Muscle of arm (tissue), 12 donors: ENCODE data around the gene EPB41L2. TPM values are rescaled to one million over a fixed set of nuclear protein-coding genes. Genes with fewer than 3 reads are reported as not detected.

Source experiments
- DNase-seq: peaks from one replicate; pipeline ENCODE4 v3.0.0-alpha.2; 2013
- polyA plus RNA-seq, 12 donors: library from polyadenylated mRNA; unstranded; fragments of 120-200 nt; gene quantifications; one replicate each; pipeline ENCODE4 v1.2.1, GENCODE V29; 2013; ENCODE audit not compliant: insufficient read length in 12 of 12

Gene EPB41L2
- polyA plus RNA-seq, 12 donors = 165 to 362 (median 233) TPM; not detected in 1

GRCh38 chr6:130841128-130841728 lies 221.8 kb downstream of the EPB41L2 start:
- DNase-seq = no peak

GRCh38 chr6:130840050-130840449 lies 223.0 kb downstream of the EPB41L2 start:
- no peak for DNase-seq

GRCh38 chr6:130839379-130839778 lies 223.7 kb downstream of the EPB41L2 start:
- DNase-seq = no peak

- DNase-seq = no peak
These were observed 224.1 kb downstream of the EPB41L2 start for GRCh38 chr6:130838951-130839350.

GRCh38 chr6:130838250-130838860 lies 224.7 kb downstream of the EPB41L2 start:
- DNase-seq = no peak

DNA sequence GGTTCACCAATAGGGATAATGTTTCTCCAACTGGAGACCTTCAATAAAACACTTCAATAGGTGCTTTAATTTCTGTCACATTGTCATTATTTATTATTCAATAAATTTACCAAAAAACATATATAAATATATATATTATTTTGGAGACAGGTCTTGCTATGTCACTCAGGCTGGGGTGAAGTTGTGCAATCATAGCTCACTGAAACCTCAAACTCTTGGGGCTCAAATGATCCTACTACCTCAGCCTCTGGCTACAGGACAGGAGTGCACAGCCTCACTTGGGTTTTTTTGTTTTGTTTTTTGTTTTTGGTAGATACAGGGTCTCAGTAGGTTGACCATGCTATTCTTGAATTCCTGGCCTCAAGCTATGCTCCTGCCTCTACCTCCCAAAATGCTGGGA lies 226.0 kb downstream of the EPB41L2 start:
- DNase-seq = no peak

DNA sequence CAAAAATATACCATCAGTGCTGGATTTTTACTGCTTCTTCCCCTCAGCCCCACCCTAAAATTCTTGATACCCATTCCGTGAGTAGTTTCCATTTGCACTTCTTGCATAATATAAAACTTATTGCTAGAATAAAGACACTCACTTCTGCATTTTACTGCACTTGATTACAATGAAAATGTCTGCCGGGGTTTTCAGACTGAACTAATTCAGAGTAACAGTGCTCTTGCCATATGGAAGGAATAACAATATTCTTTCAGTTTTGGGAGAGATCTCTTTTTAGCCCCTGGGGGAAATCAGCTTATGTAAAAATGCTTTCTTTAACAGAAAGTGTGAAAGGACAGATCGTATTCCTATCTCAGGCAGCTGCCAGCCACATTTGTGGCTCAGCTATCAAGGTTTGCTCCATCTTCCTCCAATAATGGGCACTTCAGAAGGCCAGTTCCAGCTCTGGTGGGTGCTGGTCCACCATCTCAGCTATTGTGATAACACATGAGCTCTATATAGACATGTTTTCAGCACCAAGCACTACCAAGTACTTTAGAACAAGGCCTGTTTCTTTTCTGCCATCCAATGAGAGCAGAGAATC lies 226.9 kb downstream of the EPB41L2 start:
- DNase-seq = no peak

DNA sequence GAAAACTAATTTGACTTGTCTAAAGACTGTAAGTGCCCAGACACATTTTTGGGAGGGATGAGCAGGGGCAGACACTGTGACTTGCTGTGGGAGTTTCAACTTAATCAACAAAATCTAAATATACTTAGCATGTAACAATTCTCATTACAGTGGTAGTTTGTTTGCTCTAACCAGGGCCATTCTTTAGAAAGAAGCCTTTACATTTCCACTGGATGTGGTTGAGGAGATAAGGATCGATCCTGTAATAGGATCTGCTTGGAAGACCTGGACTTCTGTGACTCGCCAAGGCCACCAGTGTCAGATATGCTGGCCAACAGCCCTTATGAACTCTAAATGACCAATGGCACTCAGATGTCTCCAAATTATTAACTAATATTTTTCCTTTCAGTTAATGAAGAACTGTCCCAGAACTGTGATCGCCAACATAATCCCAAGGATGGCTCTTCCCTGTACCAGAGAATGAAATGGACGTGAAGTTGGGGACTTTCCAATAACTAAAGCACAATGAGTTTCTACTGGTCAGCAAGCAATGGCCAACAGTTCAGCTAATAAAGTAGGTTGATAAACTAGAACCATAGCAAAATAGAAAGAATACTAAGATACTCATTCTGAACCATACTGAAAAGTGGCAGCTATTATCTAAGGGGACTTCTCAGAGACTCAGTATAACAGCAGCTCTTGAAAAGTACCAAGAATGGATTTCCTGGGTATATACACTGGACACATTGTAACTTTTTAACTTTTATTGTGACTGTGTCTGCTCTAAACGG lies 228.4 kb downstream of the EPB41L2 start:
- no peak for DNase-seq

DNA sequence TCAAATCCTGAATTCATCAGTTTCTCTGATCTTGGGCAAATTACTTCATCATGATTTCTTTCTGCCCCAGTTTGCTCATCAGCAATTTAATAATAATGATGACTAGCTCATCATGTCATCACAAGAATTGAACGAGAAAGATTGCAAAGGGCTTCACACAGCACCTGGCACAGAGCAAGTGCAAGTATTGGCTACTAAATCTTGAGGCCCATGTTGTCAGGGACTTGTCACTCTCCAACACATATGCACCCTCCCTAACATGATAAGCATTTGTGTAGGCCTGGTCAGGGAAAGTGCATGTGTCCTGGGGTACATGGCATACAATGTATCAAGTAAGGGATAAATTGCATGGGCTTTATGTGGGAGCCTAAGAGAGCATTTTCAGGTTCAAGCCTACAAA lies 229.5 kb downstream of the EPB41L2 start:
- DNase-seq = no peak

GRCh38 chr6:130831607-130832006 lies 231.4 kb downstream of the EPB41L2 start:
- no peak for DNase-seq

- no peak for DNase-seq
These were observed 233.6 kb downstream of the EPB41L2 start for GRCh38 chr6:130829333-130829910.

- no peak for DNase-seq
These were observed 235.5 kb downstream of the EPB41L2 start, which contains the start of gene SMLR1 for GRCh38 chr6:130827247-130828149. TSS of gene SMLR1 (plus strand) at chr6:130827406. CDS start at chr6:130827414, 8 bp downstream.

DNA sequence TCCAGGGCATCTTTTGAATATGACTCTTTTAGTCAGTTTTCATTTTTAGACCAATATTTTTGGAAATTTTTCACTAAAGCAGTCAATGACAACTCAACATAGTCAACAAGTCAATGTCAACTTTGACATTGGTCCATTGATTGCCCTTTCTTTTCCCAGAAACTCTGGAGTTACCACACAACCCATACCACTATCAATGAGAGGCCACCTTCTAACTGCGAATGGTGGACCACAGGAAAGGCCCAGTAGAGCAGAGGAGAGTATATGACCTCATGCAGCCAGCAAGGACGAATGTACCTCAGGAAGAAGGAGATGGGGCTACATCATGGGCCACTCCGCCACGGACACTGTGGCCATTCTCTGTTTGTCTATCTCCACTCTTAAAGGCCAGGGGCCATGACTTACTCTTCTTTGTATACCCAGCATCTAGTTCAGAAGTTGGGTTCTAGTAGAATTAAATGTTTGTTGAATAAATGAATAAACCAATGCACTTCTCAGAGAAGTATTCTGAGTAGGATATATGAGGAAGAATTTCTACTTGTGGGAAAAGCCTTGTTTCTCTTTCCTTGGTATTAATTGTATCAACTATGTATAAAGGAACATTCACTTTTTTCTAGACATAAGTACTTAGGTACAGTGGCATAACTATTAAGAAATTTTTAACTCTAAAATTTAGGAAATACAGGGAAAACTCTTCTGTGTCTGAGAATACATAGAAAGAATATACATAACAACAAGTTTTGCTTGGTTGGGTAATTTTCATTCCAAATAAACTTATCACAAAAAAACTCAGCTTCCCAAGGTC lies 236.4 kb downstream of the EPB41L2 start:
- no peak for DNase-seq

DNA sequence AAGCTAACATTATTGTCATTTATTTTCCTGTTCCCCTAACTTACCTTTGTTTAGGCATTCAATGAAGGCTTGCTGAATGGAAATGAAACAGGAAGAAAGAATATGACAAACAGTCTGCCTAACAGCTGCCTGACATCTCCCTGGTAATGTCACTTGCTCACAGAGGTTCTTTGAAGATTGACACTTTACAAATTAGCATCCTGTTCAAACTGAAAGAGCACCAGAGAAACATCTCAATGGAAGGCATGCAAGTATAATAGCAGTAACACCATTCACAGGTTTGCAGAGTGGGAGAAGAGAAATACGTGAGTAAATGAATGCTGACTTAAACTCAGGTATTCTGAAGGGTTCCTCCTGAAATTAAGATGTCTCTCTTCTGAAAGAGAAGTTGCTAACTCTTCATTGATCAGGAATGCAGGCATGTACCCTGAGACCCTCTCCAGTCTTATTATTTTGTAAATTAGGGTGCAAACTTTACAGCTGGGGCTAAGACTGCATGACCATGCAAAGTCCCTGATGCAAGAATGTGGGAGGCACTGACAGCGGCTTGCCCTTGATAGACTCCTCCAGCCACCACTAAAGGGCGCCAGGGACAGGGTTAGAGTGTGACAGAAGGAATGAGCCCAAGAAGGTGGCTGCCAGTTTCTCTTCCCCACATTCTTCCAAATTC lies 237.1 kb downstream of the EPB41L2 start:
- no peak for DNase-seq

DNA sequence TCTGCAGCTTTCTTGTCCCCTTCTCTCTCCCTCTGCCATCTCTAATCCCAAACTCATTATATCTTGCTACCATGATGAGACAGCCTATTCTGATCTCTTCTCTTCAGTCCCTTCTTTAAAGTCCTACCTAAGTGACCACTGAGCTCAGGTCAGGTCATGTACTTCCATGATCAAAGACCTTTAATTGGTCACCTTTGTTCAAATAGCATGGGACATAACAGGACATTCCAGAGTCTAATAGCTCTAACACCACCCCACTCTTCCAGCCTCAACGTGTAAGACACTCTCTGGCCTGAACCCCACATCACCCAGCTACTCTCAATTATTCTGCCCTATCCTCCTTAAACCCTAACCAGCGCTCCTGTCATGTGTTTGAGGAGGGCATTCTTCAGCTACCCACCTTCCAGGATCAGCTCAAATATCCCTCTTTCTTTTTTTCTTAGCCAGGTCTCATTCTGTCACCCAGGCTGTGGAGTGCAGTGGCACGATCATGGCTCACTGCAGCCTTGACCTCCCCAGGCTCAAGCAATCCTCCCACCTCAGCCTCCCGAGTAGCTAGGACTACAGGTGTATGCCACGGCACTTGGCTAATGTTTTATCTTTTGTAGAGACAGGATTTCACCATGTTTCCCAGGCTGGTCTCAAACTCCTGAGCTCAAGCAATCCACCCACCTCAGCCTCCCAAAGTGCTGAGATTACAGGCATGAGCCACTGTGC lies 237.9 kb downstream of the EPB41L2 start:
- DNase-seq = no peak

GRCh38 chr6:130822736-130823135 lies 240.3 kb downstream of the EPB41L2 start:
- DNase-seq = no peak

DNA sequence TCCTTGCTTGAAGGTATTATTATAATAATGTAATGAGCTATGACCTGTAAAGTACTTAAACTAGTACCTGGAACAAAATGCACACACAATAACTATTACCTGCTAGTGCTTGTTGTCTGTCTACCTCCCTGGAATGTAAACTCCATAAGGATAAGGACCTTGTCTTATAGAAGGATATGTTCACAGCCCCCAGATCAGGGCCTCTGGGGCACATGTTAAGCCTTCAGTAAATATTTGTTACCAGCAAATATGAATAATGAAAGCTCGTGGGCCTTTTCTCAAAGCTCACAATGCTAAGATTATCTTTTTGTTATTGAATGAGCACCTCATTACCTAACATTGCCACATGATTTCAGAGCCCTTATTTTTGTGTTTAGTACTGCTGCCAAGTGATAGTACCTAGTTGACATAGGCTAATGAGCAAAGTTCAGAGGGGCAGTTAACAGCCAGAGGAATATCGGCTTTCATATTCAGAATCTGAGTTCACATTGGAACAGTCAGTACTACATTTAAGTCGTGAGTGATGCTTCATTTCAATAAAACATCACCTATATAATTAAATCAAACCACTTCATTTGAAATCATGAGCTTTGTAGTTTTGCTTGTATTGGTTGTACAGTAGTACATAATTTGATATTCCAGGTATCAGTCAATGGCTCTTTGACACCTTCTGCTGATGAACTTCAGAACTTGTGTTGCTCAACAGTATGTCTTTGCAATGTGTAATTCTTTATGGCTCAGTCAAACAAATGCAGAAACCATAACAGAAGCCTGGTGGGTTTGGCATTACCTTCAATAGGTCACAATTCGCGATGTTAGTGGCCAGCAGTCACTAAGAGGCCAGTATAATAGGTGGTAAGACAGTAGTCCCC lies 247.6 kb downstream of the EPB41L2 start:
- no peak for DNase-seq

DNA sequence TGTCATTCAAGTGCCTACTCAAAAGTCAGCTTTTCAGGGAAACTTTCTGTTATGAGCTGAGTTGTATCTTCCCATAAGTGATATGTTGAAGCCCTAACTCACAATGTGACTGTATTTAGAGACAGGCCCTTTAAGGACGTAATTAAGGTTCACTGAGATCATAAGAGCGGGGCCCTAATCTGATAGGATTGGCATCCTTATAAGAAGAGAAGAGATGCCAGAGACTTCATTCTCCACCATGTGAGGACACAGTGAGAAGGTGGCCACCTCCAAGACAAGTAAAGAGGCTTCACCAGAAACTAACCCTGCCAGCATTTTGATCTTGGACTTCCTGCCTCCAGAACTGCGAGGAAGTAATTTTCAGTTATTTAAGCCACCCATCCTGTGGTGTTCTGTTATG lies 248.5 kb downstream of the EPB41L2 start:
- DNase-seq = no peak
